ENCODE measurements around the gene VGF. TPM values are rescaled to one million over a fixed set of nuclear protein-coding genes. Genes with fewer than 3 reads are reported as not detected.
"Not testable (repeated sequence)": the region's sequence is repeated elsewhere in the genome, so short reads cannot be mapped to it uniquely, and the experiment has no call there.

VGF gene
- total RNA-seq, 2 experiments from 2014 or later, result 0.30 to 0.33 TPM

GRCh38 chr7:101200862-101201599 lies 35.7 kb upstream of the VGF start, which contains the start of gene MOGAT3:
Gene MOGAT3 (minus strand): TSS chr7:101201036. CDS start chr7:101200854, 182 bp downstream.
- Mint-ChIP-seq H3K27me3 (peaks cover 29% of the 10 kb centered on the region), H3K9me3 (no peaks in the 10 kb centered on the region), H3K4me3 (no peak within 1 kb of the TSS), H3K36me3 (ENCODE audit: low read depth) (peaks cover 1% of the 10 kb centered on the region), H3K4me1 (peaks cover 17% of the 10 kb centered on the region), H3K27ac (no peak within 1 kb of the TSS)
- ChIA-PET POLR2A (no interaction called here), CTCF (interaction anchor here (0.7 to 2.9 kb wide), 2 partner anchors 9 to 57 kb away, joined by 5 to 13 read pairs; no protein-coding TSS in a partner anchor)
- no peak for DNase-seq

- no peaks in the 10 kb centered on the region for H3K9me3 Mint-ChIP-seq
- peaks cover 29% of the 10 kb centered on the region for H3K27me3 Mint-ChIP-seq
- no peaks in the 10 kb centered on the region for H3K36me3 Mint-ChIP-seq (ENCODE audit: low read depth)
- CTCF ChIA-PET, result interaction anchor here (0.7 to 2.9 kb wide), 2 partner anchors 8 to 56 kb away, joined by 5 to 13 read pairs; no protein-coding TSS in a partner anchor
- no peak overlapping the region for H3K27ac Mint-ChIP-seq
- H3K4me3 Mint-ChIP-seq, result no peak overlapping the region
- POLR2A ChIA-PET, result no interaction called here
- H3K4me1 Mint-ChIP-seq, result peaks cover 17% of the 10 kb centered on the region
- DNase-seq, result no peak
These were observed 35.1 kb upstream of the VGF start for GRCh38 chr7:101200504-101200861.

- DNase-seq; H3K9me3 Mint-ChIP-seq; POLR2A ChIA-PET; H3K27ac Mint-ChIP-seq; H3K4me3 Mint-ChIP-seq; H3K36me3 Mint-ChIP-seq (ENCODE audit: low read depth); CTCF ChIA-PET: not testable (repeated sequence)
- Mint-ChIP-seq H3K27me3 (peaks cover 29% of the 10 kb centered on the region), H3K4me1 (peaks cover 17% of the 10 kb centered on the region)
These were observed 34.2 kb upstream of the VGF start for GRCh38 chr7:101199522-101199921.

GRCh38 chr7:101198476-101198875 lies 33.1 kb upstream of the VGF start:
- DNase-seq, result no peak
- Mint-ChIP-seq H3K4me3 (no peak overlapping the region), H3K4me1 (peaks cover 8% of the 10 kb centered on the region), H3K36me3 (ENCODE audit: low read depth) (no peaks in the 10 kb centered on the region), H3K9me3 (no peaks in the 10 kb centered on the region), H3K27me3 (peaks cover 27% of the 10 kb centered on the region), H3K27ac (no peak overlapping the region)
- POLR2A ChIA-PET, result no interaction called here
- CTCF ChIA-PET, result no interaction called here

GRCh38 chr7:101197991-101198390 lies 32.6 kb upstream of the VGF start:
- POLR2A ChIA-PET, result no interaction called here
- Mint-ChIP-seq H3K4me3 (no peak overlapping the region), H3K27me3 (peaks cover 25% of the 10 kb centered on the region), H3K27ac (no peak overlapping the region), H3K36me3 (ENCODE audit: low read depth) (no peaks in the 10 kb centered on the region), H3K4me1 (peaks cover 8% of the 10 kb centered on the region), H3K9me3 (no peaks in the 10 kb centered on the region)
- CTCF ChIA-PET, result no interaction called here
- no peak for DNase-seq

GRCh38 chr7:101195884-101196283 lies 30.5 kb upstream of the VGF start:
- H3K27me3 Mint-ChIP-seq, result peaks cover 14% of the 10 kb centered on the region
- CTCF ChIA-PET, result interaction anchor here (1.1 to 6.2 kb wide), 5 partner anchors 22 to 87 kb away, joined by 4 to 208 read pairs (median 7); no protein-coding TSS in a partner anchor
- H3K36me3 Mint-ChIP-seq (ENCODE audit: low read depth), result no peaks in the 10 kb centered on the region
- H3K9me3 Mint-ChIP-seq, result no peaks in the 10 kb centered on the region
- POLR2A ChIA-PET, result no interaction called here
- no peak overlapping the region for H3K4me3 Mint-ChIP-seq
- H3K27ac Mint-ChIP-seq, result no peak overlapping the region
- no peak for DNase-seq
- H3K4me1 Mint-ChIP-seq, result peaks cover 8% of the 10 kb centered on the region

- H3K4me1 Mint-ChIP-seq, result peaks cover 6% of the 10 kb centered on the region
- no peaks in the 10 kb centered on the region for H3K36me3 Mint-ChIP-seq (ENCODE audit: low read depth)
- H3K4me3 Mint-ChIP-seq, result no peak overlapping the region
- H3K9me3 Mint-ChIP-seq, result no peaks in the 10 kb centered on the region
- H3K27me3 Mint-ChIP-seq, result peaks cover 18% of the 10 kb centered on the region
- CTCF ChIA-PET, result interaction anchor here (1.2 kb wide), 1 partner anchor 18 kb away, joined by 4 read pairs; no protein-coding TSS in a partner anchor
- DNase-seq, result no peak
- POLR2A ChIA-PET, result no interaction called here
- H3K27ac Mint-ChIP-seq, result no peak overlapping the region
These were observed 23.7 kb upstream of the VGF start for GRCh38 chr7:101189109-101189508.

GRCh38 chr7:101186844-101187428 lies 21.6 kb upstream of the VGF start:
- Mint-ChIP-seq H3K9me3 (no peaks in the 10 kb centered on the region), H3K4me3 (no peak overlapping the region), H3K36me3 (ENCODE audit: low read depth) (no peaks in the 10 kb centered on the region), H3K27ac (no peak overlapping the region), H3K27me3 (peaks cover 24% of the 10 kb centered on the region), H3K4me1 (no peaks in the 10 kb centered on the region)
- POLR2A ChIA-PET, result interaction anchor here (0.7 kb wide), 1 partner anchor 411 kb away, joined by 3 read pairs; no protein-coding TSS in a partner anchor
- CTCF ChIA-PET, result interaction anchor here (1.1 to 1.5 kb wide), 2 partner anchors 31 to 57 kb away, joined by 3 to 5 read pairs; partner anchors contain the start of genes PLOD3 and ZNHIT1
- no peak for DNase-seq

- DNase-seq, result no peak
- POLR2A ChIA-PET, result interaction anchor here (0.7 kb wide), 2 partner anchors 15 to 411 kb away, joined by 3 read pairs; no protein-coding TSS in a partner anchor
- no peak overlapping the region for H3K27ac Mint-ChIP-seq
- no peaks in the 10 kb centered on the region for H3K9me3 Mint-ChIP-seq
- H3K36me3 Mint-ChIP-seq (ENCODE audit: low read depth), result no peaks in the 10 kb centered on the region
- H3K27me3 Mint-ChIP-seq, result peaks cover 26% of the 10 kb centered on the region
- CTCF ChIA-PET, result interaction anchor here (0.7 kb wide), 1 partner anchor 1240 kb away, joined by 3 read pairs; no protein-coding TSS in a partner anchor
- H3K4me3 Mint-ChIP-seq, result no peak overlapping the region
- H3K4me1 Mint-ChIP-seq, result no peaks in the 10 kb centered on the region
These were observed 20.8 kb upstream of the VGF start for GRCh38 chr7:101186194-101186593.

GRCh38 chr7:101185258-101185839 lies 20.0 kb upstream of the VGF start:
- no peaks in the 10 kb centered on the region for H3K9me3 Mint-ChIP-seq
- no peak overlapping the region for H3K27ac Mint-ChIP-seq
- H3K36me3 Mint-ChIP-seq (ENCODE audit: low read depth), result no peaks in the 10 kb centered on the region
- H3K4me1 Mint-ChIP-seq, result no peaks in the 10 kb centered on the region
- DNase-seq, result no peak
- ChIA-PET POLR2A (interaction anchor here (0.7 kb wide), 1 partner anchor 14 kb away, joined by 3 read pairs; no protein-coding TSS in a partner anchor), CTCF (interaction anchor here (0.6 to 1.7 kb wide), 2 partner anchors 41 to 108 kb away, joined by 3 to 11 read pairs; no protein-coding TSS in a partner anchor)
- peaks cover 34% of the 10 kb centered on the region for H3K27me3 Mint-ChIP-seq
- H3K4me3 Mint-ChIP-seq, result no peak overlapping the region

GRCh38 chr7:101180130-101180755 lies 14.9 kb upstream of the VGF start, which contains the start of gene NAT16:
Gene NAT16 (minus strand): TSS chr7:101180293. CDS start chr7:101174807, 5,486 bp downstream.
- peaks cover 2% of the 10 kb centered on the region for H3K4me1 Mint-ChIP-seq
- no peak within 1 kb of the TSS for H3K27ac Mint-ChIP-seq
- no peaks in the 10 kb centered on the region for H3K36me3 Mint-ChIP-seq (ENCODE audit: low read depth)
- H3K9me3 Mint-ChIP-seq, result no peaks in the 10 kb centered on the region
- DNase-seq, result no peak
- ChIA-PET CTCF (no interaction called here), POLR2A (no interaction called here)
- H3K27me3 Mint-ChIP-seq, result peaks cover 67% of the 10 kb centered on the region
- H3K4me3 Mint-ChIP-seq, result no peak within 1 kb of the TSS

- H3K36me3 Mint-ChIP-seq (ENCODE audit: low read depth), result no peaks in the 10 kb centered on the region
- ChIA-PET POLR2A (no interaction called here), CTCF (no interaction called here)
- no peak overlapping the region for H3K27ac Mint-ChIP-seq
- H3K27me3 Mint-ChIP-seq, result peaks cover 67% of the 10 kb centered on the region
- DNase-seq, result no peak
- no peaks in the 10 kb centered on the region for H3K9me3 Mint-ChIP-seq
- H3K4me3 Mint-ChIP-seq, result no peak overlapping the region
- peaks cover 2% of the 10 kb centered on the region for H3K4me1 Mint-ChIP-seq
These were observed 14.3 kb upstream of the VGF start for GRCh38 chr7:101179713-101180112.

- Mint-ChIP-seq H3K4me3 (no peak overlapping the region), H3K4me1 (peaks cover 6% of the 10 kb centered on the region)
These were observed 13.7 kb upstream of the VGF start for GRCh38 chr7:101179117-101179516.

More at GRCh38 chr7:101179117-101179516, 13.7 kb upstream of the VGF start:
- CTCF ChIA-PET, result interaction anchor here (1.3 kb wide), 1 partner anchor 14 kb away, joined by 3 read pairs; no protein-coding TSS in a partner anchor
- H3K27me3 Mint-ChIP-seq, result peaks cover 71% of the 10 kb centered on the region
- POLR2A ChIA-PET, result no interaction called here
- no peak overlapping the region for H3K27ac Mint-ChIP-seq
- H3K36me3 Mint-ChIP-seq (ENCODE audit: low read depth), result peaks cover under 1% of the 10 kb centered on the region
- no peak for DNase-seq
- H3K9me3 Mint-ChIP-seq, result no peaks in the 10 kb centered on the region

All from activated CD4-positive, alpha-beta memory T cell treated with anti-CD3 and anti-CD28 coated beads, Interleukin-2, amount 10 ng/mL, durations not matched to agents 7 days and 5 days (primary cell).